AG08396 (cell line): ENCODE data around the gene RSPRY1.

Experiments
- DNase-seq: peaks from one replicate; pipeline ENCODE4 v3.0.0; 2012; ENCODE audit warnings: low spot score, mixed read lengths

The RSPRY1 gene

DNA sequence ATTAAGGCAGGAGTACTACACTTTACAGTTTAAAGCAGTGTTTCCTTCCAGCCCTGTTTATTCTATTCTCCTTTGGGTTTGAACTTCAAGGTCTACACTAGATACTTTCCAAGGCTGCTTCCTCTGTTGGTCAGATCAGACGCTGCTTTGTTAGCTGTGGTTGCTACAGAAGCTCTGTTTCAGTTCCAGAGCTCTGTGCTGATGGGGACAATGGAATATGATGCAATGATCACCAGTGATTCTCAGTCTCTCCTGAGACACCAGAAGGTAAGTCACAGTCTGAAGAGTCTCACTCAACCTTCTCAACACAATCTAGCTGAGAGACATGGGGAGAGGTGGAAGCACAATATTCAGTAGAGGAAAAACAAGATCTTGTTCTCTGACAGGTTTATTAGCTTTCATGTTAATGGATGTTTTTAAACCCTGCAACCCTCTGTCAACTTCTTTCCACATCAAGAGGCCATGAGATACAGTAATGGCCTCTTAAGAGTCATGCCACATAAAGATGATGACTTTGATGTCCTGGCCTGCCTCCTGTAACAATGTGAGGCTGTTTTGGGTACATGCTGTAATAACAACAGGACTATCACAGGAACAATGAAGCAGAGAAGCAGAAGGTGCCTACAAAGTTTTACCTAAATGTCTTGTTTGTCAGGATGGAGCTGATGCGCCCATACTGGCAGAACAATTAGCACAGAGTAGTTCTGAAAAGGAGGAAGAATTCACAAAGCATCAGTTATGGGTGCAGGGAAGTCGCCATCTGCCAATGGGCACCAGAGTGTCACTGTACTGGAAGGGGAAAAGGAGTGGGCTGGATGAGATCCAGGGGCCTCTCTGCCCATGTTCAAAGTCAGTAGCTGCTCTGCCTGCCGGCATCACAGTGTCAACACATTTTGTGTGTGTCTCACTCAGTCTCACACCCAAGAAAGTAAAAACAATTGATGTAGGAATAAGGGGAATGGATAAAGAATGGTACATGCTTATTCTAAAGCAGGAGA, 33.7 kb upstream of the RSPRY1 start:
- no peak for DNase-seq

DNA sequence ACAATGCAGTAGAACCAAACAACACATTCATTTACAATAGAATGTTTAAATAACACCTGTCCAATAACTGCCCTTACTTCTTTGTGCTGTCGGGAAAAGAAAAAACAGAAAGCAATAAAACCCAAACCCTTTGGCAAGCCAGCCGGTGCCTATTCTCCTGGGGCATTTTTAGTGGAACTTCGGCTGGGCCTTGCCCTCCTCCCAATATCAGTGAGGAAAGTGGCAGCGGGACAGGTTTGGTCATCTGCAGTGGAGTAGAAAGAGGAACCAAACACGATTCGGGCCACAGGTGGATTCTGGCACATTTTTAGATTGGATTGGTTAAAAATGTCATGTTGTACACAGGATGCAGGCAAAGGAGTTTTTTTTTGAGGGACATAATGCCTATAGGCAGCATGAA, 32.3 kb upstream of the RSPRY1 start:
- DNase-seq, result no peak

DNA sequence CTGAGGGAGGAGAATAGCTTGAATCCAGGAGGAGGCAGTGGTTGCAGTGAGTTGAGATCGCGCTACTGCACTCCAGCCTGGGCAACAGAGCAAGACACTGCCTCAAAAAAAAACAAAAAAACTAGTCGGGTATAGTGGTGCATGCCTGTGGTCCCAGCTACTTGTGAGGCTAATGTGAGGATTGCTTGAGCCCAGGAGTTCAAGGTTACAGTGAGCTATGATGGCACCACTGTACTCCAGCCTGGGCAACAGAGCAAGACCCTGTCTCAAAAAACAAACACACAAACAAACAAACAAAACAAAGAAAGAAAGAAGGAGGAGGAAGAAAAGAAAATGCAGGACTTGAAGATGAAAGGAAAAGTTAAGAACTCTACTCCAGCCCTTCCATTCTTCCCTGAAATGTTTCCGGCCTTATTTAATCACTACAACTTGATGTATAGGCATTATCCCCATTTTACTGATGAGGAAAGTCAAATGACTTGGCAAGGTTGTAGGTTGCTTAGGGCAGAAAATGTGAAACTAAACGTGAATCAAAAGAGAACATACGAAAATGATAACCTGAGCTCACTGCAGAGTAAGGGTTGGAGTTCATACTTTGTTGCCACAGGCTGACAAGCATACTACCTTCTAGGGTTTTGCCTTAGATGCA, 30.3 kb upstream of the RSPRY1 start:
- no peak for DNase-seq

DNA sequence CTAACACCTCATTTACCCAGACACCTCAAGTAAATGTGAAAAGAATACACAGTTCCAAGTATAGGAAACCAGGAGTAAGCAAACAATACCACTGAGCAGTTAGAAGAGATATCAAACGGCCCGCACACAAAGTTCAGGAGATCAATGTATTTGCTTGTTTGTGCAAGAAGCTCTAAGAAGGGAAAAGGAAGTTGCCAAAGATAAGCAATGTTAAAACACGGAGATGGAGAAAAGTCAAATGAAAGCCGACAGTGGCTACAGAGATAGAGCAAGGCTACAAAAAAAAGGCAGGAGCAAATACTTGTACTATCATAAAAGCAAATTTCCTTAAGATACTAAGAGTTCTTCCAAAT, 29.8 kb upstream of the RSPRY1 start:
- no peak for DNase-seq

DNA sequence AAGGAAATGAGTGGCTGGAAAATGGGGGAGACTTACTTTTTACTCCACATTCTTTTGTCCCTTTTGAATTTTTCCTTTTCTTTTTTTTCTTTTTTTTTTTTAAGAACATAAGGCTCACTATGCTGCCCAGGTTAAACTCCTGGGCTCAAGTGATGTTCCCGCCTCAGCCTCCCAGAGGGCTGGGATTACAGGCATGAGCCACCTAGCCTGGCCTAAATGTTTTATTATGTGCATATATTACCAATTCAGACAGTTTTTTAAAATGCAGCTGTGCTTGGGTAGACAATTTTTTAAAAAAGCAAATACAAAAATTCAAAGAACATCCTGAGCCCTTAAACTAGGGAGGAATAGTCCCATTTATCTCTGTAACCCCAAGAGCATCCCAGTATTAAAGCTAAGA, 28.6 kb upstream of the RSPRY1 start:
- DNase-seq, result no peak

DNA sequence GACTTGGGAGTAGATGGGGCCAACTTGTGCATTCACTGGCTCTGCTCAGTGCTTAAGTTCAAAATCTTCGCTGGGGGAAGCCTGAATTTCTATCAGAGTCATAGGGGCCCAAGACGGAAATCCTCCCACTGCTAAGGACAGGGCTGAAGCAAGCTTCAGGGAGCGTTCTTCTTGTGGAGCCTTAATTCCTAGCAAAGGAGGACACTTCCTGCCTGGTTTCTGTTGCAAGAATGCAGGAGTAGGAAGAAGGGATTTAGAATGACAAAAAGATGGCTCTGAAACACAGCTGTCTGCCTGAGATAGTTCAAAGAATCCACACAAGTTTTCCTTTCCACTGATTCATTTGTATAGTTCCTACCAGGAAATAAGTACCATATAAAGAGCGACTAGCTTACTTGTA, 26.7 kb upstream of the RSPRY1 start:
- DNase-seq, result no peak

DNA sequence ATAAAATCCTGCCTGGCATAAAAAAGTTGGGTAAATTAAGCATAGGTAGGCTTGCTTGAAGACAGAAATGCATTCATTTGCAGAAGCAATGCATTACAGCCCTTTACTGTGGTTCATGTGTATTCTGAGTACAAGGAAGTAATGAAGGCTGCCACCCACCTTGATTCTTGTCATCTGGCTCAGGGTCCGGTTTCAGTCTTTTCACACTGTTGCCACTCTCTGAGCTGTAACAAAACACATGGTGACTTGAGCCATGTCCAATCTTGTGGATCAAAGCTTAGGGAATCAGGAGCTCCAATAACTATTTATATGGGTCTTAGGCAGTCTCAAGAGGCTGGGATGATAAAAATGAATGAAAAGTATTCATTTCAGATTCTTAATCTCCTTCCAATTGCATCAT, 22.3 kb upstream of the RSPRY1 start:
- DNase-seq, result no peak

DNA sequence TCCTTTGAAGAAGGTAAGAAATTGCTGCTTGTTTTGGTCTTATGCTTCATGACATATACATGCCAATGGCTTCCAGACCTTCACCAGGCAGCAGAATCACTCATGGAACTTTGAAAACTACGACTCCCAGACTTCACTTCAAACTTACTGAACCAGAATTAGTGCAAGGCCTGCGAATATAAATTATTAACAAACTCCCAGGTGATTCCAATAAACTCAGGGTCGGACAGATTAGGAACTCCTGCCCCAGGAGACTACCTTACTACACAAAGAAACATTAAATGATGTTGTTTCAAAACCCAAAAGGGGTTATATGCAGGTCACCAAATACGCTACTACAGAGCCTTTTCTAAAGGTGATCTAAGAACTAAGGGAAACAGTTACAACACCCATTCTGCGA, 20.6 kb upstream of the RSPRY1 start:
- DNase-seq, result no peak

DNA sequence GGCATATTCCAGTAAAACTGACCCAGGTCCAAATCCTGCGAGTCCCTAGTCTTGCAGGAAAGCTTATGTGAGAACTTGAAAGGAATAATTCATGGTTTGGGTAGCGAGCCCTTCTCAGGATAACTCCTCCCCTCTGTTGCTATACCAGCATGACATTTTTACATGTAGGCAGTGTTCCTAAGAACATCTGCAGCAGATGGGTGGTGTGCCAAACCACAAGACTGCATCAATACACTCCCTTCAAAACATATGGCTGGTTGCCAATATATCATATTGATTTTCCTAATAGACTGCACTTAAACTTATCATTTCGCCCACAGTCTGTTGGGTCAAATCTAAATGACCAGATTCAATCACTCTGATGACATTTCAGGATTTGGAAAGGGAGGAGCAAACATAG, 20.2 kb upstream of the RSPRY1 start:
- DNase-seq, result no peak

DNA sequence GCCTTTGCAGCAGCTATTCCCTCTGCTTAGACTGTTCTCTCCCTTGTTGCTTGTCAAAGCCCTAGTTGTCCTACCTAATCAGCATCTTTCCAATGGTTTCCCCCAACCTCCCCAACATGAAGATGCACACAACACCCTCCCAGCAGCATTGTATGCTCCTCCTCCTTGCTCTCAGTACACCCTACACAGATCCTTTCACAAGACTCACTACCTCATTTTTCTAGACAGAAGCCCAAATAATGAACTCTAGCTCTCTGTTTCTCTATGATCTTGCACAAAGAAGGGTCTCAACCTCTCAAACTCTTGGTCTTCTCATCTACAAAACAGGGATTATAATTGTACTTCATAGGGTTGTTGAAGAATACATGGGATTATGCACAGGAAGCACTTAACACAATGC, 19.7 kb upstream of the RSPRY1 start:
- DNase-seq, result no peak

DNA sequence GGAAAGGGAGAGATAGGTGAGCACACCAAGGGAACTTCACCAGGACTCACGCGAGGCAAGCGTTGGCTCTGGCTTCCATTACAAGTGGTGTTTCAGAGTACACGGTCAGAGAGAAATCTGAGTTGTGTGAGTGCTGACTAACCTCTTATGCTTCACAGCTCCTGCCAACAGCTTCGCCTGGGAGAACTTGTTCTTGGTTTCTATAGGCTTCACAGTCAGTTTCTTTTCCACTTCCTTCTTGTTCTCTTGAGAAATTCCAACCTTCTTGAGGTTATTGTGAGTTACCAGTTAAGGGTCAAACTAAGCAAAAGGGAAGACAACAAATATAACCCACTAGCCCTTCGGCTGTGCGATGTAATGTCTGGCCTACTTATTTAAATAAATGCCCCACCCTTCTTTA, 19.2 kb upstream of the RSPRY1 start:
- no peak for DNase-seq

DNA sequence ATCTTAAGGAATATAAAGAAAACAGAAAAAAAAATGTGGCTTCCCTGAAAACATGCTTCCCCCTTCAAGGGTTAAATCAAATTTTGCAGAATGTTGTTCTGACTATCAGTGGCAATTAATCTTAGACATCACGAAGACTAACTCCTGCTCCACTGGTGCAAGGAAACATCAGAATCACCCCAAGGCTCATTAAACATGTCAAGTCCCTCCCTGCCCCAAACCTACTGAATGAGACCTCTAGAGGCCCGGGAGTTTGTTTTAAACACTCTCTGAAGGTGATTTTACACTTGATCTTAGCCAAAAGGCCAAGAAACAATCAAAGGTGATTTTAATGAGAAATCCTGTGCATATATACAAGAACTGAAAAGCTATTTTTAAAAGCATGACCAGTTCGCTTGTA, 18.6 kb upstream of the RSPRY1 start:
- no peak for DNase-seq

DNA sequence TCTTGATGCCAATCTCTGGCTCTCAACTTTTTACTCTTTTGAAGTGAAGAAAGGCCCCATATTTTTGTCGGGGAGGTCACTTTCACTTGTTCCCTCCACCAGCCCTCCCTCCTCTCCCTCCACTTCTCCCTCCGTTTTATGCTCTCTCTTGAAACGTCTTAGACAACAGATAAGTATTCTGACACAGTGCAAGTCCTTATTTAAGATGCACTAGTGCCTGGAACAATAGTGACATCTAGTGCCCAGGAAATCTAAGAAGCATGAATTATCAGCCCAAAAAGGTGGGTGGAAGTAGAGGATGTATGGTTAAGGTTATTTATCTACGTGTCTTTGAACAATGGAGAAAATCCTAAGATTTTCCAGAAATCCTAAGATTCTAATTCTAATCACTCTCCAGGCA, 18.2 kb upstream of the RSPRY1 start:
- peak; percentile 56 for DNase-seq

DNA sequence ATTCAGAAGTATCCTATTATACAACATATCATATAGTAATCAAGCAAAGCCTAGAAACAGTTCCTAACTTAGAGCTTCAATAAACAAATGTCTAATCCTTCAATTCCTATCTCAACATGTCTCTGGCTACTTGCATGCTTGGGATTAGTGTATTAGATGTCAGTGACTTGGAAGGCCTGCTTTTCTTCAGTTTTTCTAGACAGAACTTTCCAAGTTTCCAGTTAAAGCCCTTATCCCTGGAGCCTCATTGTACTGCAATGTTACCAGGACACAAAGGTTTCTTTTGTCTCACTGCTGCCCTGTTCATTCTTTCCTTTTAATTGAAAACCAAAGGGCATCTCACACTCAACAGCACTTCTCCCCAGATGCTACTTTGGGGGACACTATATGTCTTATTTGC, 16.8 kb upstream of the RSPRY1 start:
- no peak for DNase-seq

DNA sequence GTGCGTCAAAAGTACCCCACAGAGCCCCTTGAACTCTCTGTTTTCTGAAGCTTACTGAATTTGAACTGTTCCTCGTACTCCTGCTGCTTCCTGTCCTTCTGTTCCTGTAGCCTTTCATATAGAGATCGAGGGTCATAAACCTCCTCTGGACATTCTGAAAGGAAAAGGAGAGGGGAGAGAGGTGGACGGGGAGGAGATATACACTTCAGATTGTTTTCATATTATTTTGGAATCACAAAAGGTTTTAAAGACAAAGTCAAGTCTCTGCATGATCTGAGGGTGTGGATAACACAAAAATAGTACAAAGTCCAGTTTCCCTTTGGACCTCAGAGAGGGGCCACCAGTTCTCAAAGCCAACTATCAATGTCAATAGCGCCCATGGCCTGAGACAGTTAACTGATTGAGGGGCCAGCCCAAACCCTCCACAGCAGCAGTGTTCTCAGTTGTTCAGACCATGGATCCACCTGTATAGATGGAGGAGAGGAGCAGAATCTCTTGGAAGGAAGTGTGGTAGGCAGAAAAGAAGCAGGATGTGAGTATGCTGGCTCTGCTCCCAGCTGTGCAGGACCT, 13.3 kb upstream of the RSPRY1 start:
- DNase-seq, result no peak

DNA sequence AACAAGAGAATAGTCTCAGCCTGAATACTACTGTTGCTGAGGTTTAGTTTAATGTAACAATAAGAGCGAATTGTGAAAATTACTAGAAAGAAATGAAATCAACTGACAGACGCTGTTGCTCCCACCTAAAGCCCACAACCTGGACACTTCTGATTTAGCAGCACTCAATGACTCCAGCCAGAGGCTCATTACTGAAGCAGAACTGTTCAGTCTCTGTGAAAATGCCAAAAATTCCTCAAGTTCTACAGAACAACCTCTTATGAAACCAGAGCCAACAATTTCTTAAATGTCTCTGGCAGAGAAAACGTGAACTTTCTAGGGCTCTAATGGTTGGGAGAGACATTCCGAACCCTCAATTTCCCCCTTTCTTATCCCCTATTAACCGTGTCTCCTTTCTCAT, 10.2 kb upstream of the RSPRY1 start:
- DNase-seq, result no peak

DNA sequence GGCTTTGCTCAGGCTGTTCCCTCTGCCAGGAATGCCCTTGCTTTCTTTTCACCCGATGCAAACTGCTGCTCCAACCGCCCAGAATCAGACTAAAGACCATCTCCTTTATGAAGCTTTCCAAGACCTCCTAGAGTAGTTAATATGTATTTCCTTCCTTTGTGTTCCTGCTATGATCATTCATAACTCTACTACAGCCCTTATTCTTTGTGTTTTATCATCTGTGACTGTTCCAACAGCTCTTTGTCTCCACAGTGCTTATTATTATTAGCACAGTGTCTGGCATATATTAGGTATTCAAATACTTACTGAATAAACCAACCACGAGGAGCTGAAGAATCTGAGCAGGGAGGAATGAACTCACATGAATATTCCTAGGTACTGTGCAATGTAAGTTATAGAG, 7.9 kb upstream of the RSPRY1 start:
- no peak for DNase-seq

DNA sequence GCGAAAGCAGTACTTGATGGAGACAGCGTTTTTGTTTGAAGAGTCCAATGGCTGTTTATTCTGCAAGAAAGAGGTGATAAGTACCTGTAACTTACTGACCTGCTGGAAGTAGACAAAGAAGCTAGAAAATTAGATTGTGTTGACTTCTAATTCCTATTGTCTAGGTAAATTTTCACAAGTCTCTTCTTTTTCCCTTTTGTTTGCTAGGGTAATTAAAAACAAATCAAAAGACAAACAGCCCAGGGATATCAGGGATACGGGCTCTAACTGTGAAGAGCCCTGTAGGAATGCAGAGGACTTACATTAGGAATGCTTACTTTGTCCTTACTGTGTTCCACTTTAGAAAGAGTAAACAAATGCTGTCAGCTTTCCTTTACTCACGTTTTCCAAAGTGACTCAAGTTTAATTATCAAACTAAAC, 7.3 kb upstream of the RSPRY1 start:
- peak; percentile 62 for DNase-seq

DNA sequence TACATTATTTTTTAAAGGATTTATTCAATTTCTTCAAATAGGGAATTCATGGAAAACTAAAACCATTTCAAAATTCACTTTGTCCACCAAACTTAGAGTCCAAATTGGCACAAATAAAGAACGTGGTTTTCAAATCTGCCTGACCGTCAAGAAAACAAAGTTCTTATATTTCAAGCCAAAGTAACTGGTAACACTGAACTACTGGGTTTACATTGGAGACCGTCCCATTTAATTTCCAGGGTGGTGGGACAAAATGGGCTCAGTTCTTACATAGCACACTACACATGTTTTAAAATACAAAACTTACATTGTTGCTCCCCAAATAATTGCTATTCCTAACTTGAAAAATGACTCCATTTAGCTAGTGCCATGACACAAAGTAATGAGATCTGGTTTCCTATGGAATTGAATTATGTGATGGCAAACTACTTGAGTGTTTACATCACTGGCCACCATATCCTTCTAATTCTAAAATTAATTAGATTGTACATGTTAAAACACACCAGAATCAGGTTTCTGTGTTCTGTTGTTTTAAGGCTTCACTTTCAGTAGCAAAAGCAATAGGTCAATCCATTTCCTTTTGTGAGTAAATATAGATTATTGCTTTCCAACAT, 6.8 kb upstream of the RSPRY1 start:
- no peak for DNase-seq

DNA sequence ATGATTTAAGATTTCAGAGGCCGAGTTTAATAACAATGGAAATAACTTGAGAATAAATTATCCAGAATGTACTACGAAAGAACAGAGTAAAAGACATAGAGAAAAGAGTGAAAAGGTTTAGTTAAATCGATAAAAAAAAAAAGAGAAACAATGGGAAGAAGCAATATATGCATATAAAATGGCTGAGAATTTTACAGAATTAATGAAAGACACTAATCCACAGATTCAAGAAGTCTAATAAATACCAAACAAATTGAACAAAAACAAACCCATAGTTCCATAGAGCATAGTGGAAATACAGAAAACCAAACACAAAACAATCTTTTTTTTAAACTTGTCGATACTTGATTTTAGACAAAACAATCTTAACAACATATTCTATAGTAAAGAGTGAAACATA, 2.0 kb upstream of the RSPRY1 start:
- DNase-seq, result no peak

DNA sequence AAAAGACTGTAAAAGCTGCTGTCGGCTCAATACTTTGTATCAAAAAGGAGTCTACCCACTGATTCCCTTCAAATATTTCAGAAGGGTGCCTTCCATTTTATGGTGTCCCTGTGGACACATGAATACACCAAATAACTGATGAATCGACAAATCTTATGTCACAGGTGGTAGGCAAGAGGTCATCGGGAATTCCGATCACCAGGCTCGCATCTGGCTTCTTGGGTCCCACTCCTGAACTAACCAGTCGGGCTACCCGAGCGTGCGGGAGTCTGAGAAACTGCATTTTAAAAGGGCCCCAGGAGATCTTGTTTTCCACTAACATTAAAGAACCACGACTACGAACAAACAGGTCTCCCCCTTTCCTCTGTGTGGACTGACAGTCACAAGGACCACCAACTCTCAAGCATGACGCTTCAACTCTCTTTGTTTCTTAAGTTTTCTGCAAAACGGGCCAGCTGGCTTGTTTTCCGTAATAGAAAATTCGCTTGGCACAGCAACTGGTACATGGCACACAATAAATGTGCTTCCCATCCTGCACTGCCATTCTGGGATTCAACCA, 1.2 kb upstream of the RSPRY1 start:
- DNase-seq, result no peak

DNA sequence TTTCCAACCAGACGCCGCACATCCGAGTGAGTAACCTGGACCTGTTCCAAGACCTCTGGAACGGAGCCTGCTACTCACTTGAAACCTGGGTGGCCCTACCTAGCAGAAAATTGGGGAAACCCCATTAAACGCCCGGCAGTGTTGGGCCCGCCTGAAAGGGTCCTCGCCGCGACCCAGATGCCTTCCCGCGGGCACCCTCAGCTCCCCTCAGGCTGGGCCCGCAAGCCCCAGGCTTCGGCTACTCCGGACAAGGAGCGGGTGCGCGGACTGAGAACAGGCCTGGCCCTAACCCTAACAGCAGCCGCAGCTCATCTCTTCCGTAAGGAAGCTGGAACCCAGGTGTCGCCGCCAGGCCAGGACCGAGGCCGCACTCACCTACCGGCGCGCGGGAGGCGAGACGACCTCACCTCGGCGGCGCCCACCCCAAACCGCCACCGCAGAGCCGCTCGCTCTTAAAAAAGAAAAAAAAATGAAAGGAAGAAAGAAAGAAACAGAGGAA, 634 bp upstream of the RSPRY1 start:
- DNase-seq, result peak; percentile 39
